CD8-positive, alpha-beta memory T cell (primary cell): ENCODE data around the gene RTN4RL2. TPM values are rescaled to one million over a fixed set of nuclear protein-coding genes. Genes with fewer than 3 reads are reported as not detected.

Experiments
- CTCF ChIA-PET: fragments of 350-600 bp; sonication (Branson Sonifier 250); formaldehyde crosslinking; loops from one replicate; lab custom pipeline; 2021; ENCODE audit warnings: antibody characterized with exemption; lab: Charles Lee
- POLR2A ChIA-PET: fragments of 350-600 bp; sonication (Branson Sonifier 250); formaldehyde crosslinking; loops from one replicate; lab custom pipeline; 2021; ENCODE audit warnings: antibody characterized with exemption; lab: Charles Lee
- DNase-seq, 5 donors: peaks; one replicate each; pipeline versions ENCODE4 v3.0.0 to v3.0.0-alpha.2; 2020 to 2022; ENCODE audit warnings: mixed read lengths in 1 of 5
- H3K27ac ChIP-seq: one replicate; pipeline ENCODE4 v1.7.0; 2013; ENCODE audit warnings: low read depth, mild to moderate bottlenecking, low read length, moderate library complexity
- H3K27me3 ChIP-seq: 2 replicates; pipeline ENCODE4 v1.7.0; 2013; ENCODE audit warnings: low read length, mild to moderate bottlenecking; ENCODE audit not compliant: insufficient read depth, poor library complexity, severe bottlenecking
- H3K36me3 ChIP-seq: 2 replicates; pipeline ENCODE4 v1.7.0; 2013; ENCODE audit warnings: mild to moderate bottlenecking, low read length, moderate library complexity; ENCODE audit not compliant: insufficient read depth
- H3K4me1 ChIP-seq: 2 replicates; pipeline ENCODE4 v1.7.0; 2013; ENCODE audit warnings: mild to moderate bottlenecking, low read length, moderate library complexity; ENCODE audit not compliant: insufficient read depth
- H3K4me3 ChIP-seq: 2 replicates; pipeline ENCODE4 v1.7.0; 2013; ENCODE audit warnings: mild to moderate bottlenecking, low read length
- H3K9me3 ChIP-seq: 2 replicates; pipeline ENCODE4 v1.7.0; 2013; ENCODE audit warnings: mild to moderate bottlenecking, low read length
- H3K27ac Mint-ChIP-seq, 8 donors: one replicate each; pipeline ENCODE4 v1.8.0; 2020 to 2021; ENCODE audit warnings: mixed read lengths in 8 of 8, mild to moderate bottlenecking in 6 of 8, inconsistent platforms in 3 of 8, moderate library complexity in 3 of 8
- H3K27me3 Mint-ChIP-seq, 2 donors: one replicate each; pipeline ENCODE4 v1.8.0; 2020 to 2021; ENCODE audit warnings: mixed read lengths in 2 of 2, mild to moderate bottlenecking in 1 of 2, moderate library complexity in 1 of 2
- H3K36me3 Mint-ChIP-seq, 3 donors: one replicate each; pipeline ENCODE4 v1.8.0; 2020 to 2021; ENCODE audit warnings: mixed read lengths in 3 of 3, inconsistent platforms in 1 of 3, mild to moderate bottlenecking in 1 of 3
- H3K4me1 Mint-ChIP-seq, 3 donors: one replicate each; pipeline ENCODE4 v1.8.0; 2020 to 2021; ENCODE audit warnings: mixed read lengths in 3 of 3, inconsistent platforms in 1 of 3, mild to moderate bottlenecking in 1 of 3
- H3K4me3 Mint-ChIP-seq, 7 donors: one replicate each; pipeline ENCODE4 v1.8.0; 2020 to 2021; ENCODE audit warnings: mixed read lengths in 7 of 7, mild to moderate bottlenecking in 6 of 7, moderate library complexity in 4 of 7, inconsistent platforms in 2 of 7
- H3K9me3 Mint-ChIP-seq, 5 donors: one replicate each; pipeline ENCODE4 v1.8.0; 2020 to 2022; ENCODE audit warnings: mixed read lengths in 5 of 5, mild to moderate bottlenecking in 3 of 5, moderate library complexity in 2 of 5, inconsistent platforms in 1 of 5
- polyA plus RNA-seq: library from polyadenylated mRNA; unstranded; fragments of 300-500 nt; fragmentation: Illumina TruSeq; gene quantifications from one replicate; pipeline ENCODE4 v1.2.3, GENCODE V29; 2021
- total RNA-seq, 2 experiments: library from RNA; stranded (reverse); gene quantifications; one replicate each; pipeline ENCODE4 v1.2.3, GENCODE V29; 2021

The RTN4RL2 gene
- total and polyA plus RNA-seq, 3 experiments from 2014 or later = 0.24 to 0.28 (median 0.27) TPM

GRCh38 chr11:57499983-57500461, 39.7 kb downstream of the RTN4RL2 start:
- Mint-ChIP-seq H3K27me3 (no peaks in the 10 kb centered on the region), H3K36me3 (peaks cover 7 to 72% (median 11%) of the 10 kb centered on the region in 3 donors), H3K4me3 (no peak overlapping the region), H3K9me3 (no peaks in the 10 kb centered on the region), H3K4me1 (peaks cover 0 to 1% (median 0%) of the 10 kb centered on the region in 3 donors), H3K27ac (peak overlapping the region in 3 of 8 donors; percentile 12 to 64 (median 58))
- no peaks in the 10 kb centered on the region for H3K27me3 ChIP-seq
- no peaks in the 10 kb centered on the region for H3K9me3 ChIP-seq
- DNase-seq = no peak
- H3K4me3 ChIP-seq = no peak overlapping the region
- CTCF ChIA-PET = interaction anchor here (1.0 to 17.0 kb wide), 2 partner anchors 22 to 42 kb away, joined by 3 to 498 read pairs; partner anchors contain the start of genes SLC43A1 and TIMM10
- H3K27ac ChIP-seq = no peak overlapping the region
- no peaks in the 10 kb centered on the region for H3K4me1 ChIP-seq
- POLR2A ChIA-PET = no interaction called here
- no peaks in the 10 kb centered on the region for H3K36me3 ChIP-seq

GRCh38 chr11:57500515-57500914, 40.2 kb downstream of the RTN4RL2 start:
- peaks cover 0 to 1% (median 0%) of the 10 kb centered on the region in 3 donors for H3K4me1 Mint-ChIP-seq
- H3K27ac Mint-ChIP-seq = peak overlapping the region in 2 of 8 donors; percentile 64 to 75
- H3K4me3 ChIP-seq = no peak overlapping the region
- ChIA-PET CTCF (interaction anchor here (1.0 to 17.0 kb wide), 3 partner anchors 9 to 42 kb away, joined by 3 to 498 read pairs (median 5); partner anchors contain the start of genes SLC43A1 and TIMM10), POLR2A (no interaction called here)
- no peaks in the 10 kb centered on the region for H3K36me3 ChIP-seq
- H3K27me3 Mint-ChIP-seq = no peaks in the 10 kb centered on the region
- H3K27ac ChIP-seq = no peak overlapping the region
- no peak overlapping the region for H3K4me3 Mint-ChIP-seq
- H3K9me3 ChIP-seq = no peaks in the 10 kb centered on the region
- no peaks in the 10 kb centered on the region for H3K27me3 ChIP-seq
- no peak for DNase-seq
- H3K36me3 Mint-ChIP-seq = peaks cover 7 to 73% (median 11%) of the 10 kb centered on the region in 3 donors
- no peaks in the 10 kb centered on the region for H3K9me3 Mint-ChIP-seq
- no peaks in the 10 kb centered on the region for H3K4me1 ChIP-seq

- no peaks in the 10 kb centered on the region for H3K9me3 ChIP-seq
- peak overlapping the region in 1 of 8 donors; percentile 75 for H3K27ac Mint-ChIP-seq
- H3K4me3 ChIP-seq = no peak overlapping the region
- peaks cover 0 to 1% (median 0%) of the 10 kb centered on the region in 3 donors for H3K4me1 Mint-ChIP-seq
- ChIA-PET POLR2A (no interaction called here), CTCF (interaction anchor here (1.0 to 17.0 kb wide), 4 partner anchors 8 to 42 kb away, joined by 3 to 498 read pairs (median 11); partner anchors contain the start of genes SLC43A1 and TIMM10)
- peaks cover 7 to 71% (median 9%) of the 10 kb centered on the region in 3 donors for H3K36me3 Mint-ChIP-seq
- no peaks in the 10 kb centered on the region for H3K27me3 Mint-ChIP-seq
- no peak for DNase-seq
- no peaks in the 10 kb centered on the region for H3K9me3 Mint-ChIP-seq
- no peak overlapping the region for H3K27ac ChIP-seq
- H3K36me3 ChIP-seq = no peaks in the 10 kb centered on the region
- H3K27me3 ChIP-seq = no peaks in the 10 kb centered on the region
- H3K4me1 ChIP-seq = no peaks in the 10 kb centered on the region
- no peak overlapping the region for H3K4me3 Mint-ChIP-seq
Measured at GRCh38 chr11:57500926-57501325, 40.6 kb downstream of the RTN4RL2 start.

GRCh38 chr11:57501953-57502352, 41.6 kb downstream of the RTN4RL2 start:
- peaks cover 0 to 1% (median 0%) of the 10 kb centered on the region in 3 donors for H3K4me1 Mint-ChIP-seq
- H3K27ac Mint-ChIP-seq = no peak overlapping the region
- ChIA-PET POLR2A (no interaction called here), CTCF (interaction anchor here (0.6 to 17.0 kb wide), 7 partner anchors 9 to 259 kb away, joined by 3 to 498 read pairs (median 5); partner anchors contain the start of genes SLC43A1 and TIMM10)
- no peak for DNase-seq
- no peaks in the 10 kb centered on the region for H3K9me3 Mint-ChIP-seq
- H3K4me3 Mint-ChIP-seq = no peak overlapping the region
- Histone ChIP-seq H3K27me3 (no peaks in the 10 kb centered on the region), H3K4me1 (no peaks in the 10 kb centered on the region), H3K9me3 (no peaks in the 10 kb centered on the region), H3K36me3 (no peaks in the 10 kb centered on the region), H3K4me3 (no peak overlapping the region), H3K27ac (no peak overlapping the region)
- H3K36me3 Mint-ChIP-seq = peaks cover 7 to 63% (median 7%) of the 10 kb centered on the region in 3 donors
- no peaks in the 10 kb centered on the region for H3K27me3 Mint-ChIP-seq

- H3K27ac Mint-ChIP-seq = peak overlapping the region in 1 of 8 donors; percentile 14
- H3K9me3 Mint-ChIP-seq = no peaks in the 10 kb centered on the region
- Histone ChIP-seq H3K36me3 (no peaks in the 10 kb centered on the region), H3K27ac (no peak overlapping the region), H3K27me3 (no peaks in the 10 kb centered on the region), H3K4me3 (no peak overlapping the region), H3K9me3 (no peaks in the 10 kb centered on the region), H3K4me1 (no peaks in the 10 kb centered on the region)
- H3K4me3 Mint-ChIP-seq = no peak overlapping the region
- POLR2A ChIA-PET = no interaction called here
- peaks cover 7 to 59% (median 7%) of the 10 kb centered on the region in 3 donors for H3K36me3 Mint-ChIP-seq
- no peaks in the 10 kb centered on the region for H3K27me3 Mint-ChIP-seq
- CTCF ChIA-PET = interaction anchor here (0.6 to 17.0 kb wide), 6 partner anchors 9 to 258 kb away, joined by 3 to 498 read pairs (median 4); partner anchors contain the start of genes SLC43A1 and TIMM10
- H3K4me1 Mint-ChIP-seq = peaks cover 0 to 1% (median 0%) of the 10 kb centered on the region in 3 donors
- no peak for DNase-seq
Measured at GRCh38 chr11:57502376-57502775, 42.0 kb downstream of the RTN4RL2 start.

- Histone ChIP-seq H3K9me3 (no peaks in the 10 kb centered on the region), H3K36me3 (no peaks in the 10 kb centered on the region), H3K4me3 (no peak overlapping the region), H3K27me3 (no peaks in the 10 kb centered on the region), H3K27ac (no peak overlapping the region), H3K4me1 (no peaks in the 10 kb centered on the region)
- Mint-ChIP-seq H3K4me3 (no peak overlapping the region), H3K4me1 (peaks cover 0 to 1% (median 0%) of the 10 kb centered on the region in 3 donors), H3K36me3 (peaks cover 7 to 57% (median 8%) of the 10 kb centered on the region in 3 donors), H3K9me3 (no peaks in the 10 kb centered on the region), H3K27me3 (no peaks in the 10 kb centered on the region), H3K27ac (no peak overlapping the region)
- no peak for DNase-seq
- ChIA-PET POLR2A (no interaction called here), CTCF (interaction anchor here (1.0 to 17.0 kb wide), 4 partner anchors 10 to 24 kb away, joined by 3 to 498 read pairs (median 11); partner anchors contain the start of genes SLC43A1 and TIMM10)
Measured at GRCh38 chr11:57502870-57503269, 42.5 kb downstream of the RTN4RL2 start.

GRCh38 chr11:57504511-57504910, 44.2 kb downstream of the RTN4RL2 start:
- Histone ChIP-seq H3K4me3 (no peak overlapping the region), H3K27ac (no peak overlapping the region), H3K9me3 (no peaks in the 10 kb centered on the region), H3K4me1 (no peaks in the 10 kb centered on the region), H3K36me3 (no peaks in the 10 kb centered on the region), H3K27me3 (no peaks in the 10 kb centered on the region)
- CTCF ChIA-PET = interaction anchor here (0.8 to 1.9 kb wide), 5 partner anchors 11 to 27 kb away, joined by 3 to 10 read pairs (median 3); no protein-coding TSS in a partner anchor
- DNase-seq = no peak
- POLR2A ChIA-PET = no interaction called here
- Mint-ChIP-seq H3K36me3 (peaks cover 7 to 51% (median 8%) of the 10 kb centered on the region in 3 donors), H3K4me1 (peaks cover under 1 to 7% (median 3%) of the 10 kb centered on the region in 3 donors), H3K4me3 (no peak overlapping the region), H3K27me3 (no peaks in the 10 kb centered on the region), H3K27ac (peak overlapping the region in 1 of 8 donors; percentile 43), H3K9me3 (no peaks in the 10 kb centered on the region)

GRCh38 chr11:57506522-57506921, 46.2 kb downstream of the RTN4RL2 start:
- Histone ChIP-seq H3K4me3 (no peak overlapping the region), H3K27ac (no peak overlapping the region), H3K27me3 (no peaks in the 10 kb centered on the region), H3K36me3 (no peaks in the 10 kb centered on the region), H3K9me3 (no peaks in the 10 kb centered on the region), H3K4me1 (no peaks in the 10 kb centered on the region)
- no peak overlapping the region for H3K4me3 Mint-ChIP-seq
- CTCF ChIA-PET = interaction anchor here (1.0 to 3.3 kb wide), 3 partner anchors 12 to 21 kb away, joined by 3 to 18 read pairs (median 7); no protein-coding TSS in a partner anchor
- H3K27me3 Mint-ChIP-seq = no peaks in the 10 kb centered on the region
- H3K27ac Mint-ChIP-seq = no peak overlapping the region
- H3K36me3 Mint-ChIP-seq = peaks cover 0 to 37% (median 3%) of the 10 kb centered on the region in 3 donors
- no peaks in the 10 kb centered on the region for H3K9me3 Mint-ChIP-seq
- POLR2A ChIA-PET = no interaction called here
- peaks cover 6 to 14% (median 10%) of the 10 kb centered on the region in 3 donors for H3K4me1 Mint-ChIP-seq
- no peak for DNase-seq
